Peyer's patch (tissue), 4 donors: Measurements from ENCODE around the gene USP40.

ENCODE experiments used
- CTCF ChIP-seq, 6 experiments: fragments of 450-650 bp in 4 of 6; fragments of 200-600 bp in 2 of 6; sonication (generic) in 1 of 6; IDR thresholded peaks; one replicate each; pipeline ENCODE4 v1.5.1; 2017 to 2019; ENCODE audit warnings: antibody characterized with exemption in 6 of 6, mild to moderate bottlenecking in 3 of 6, moderate library complexity in 1 of 6
- POLR2A ChIP-seq, 2 donors: fragments of 450-650 bp; IDR thresholded peaks; one replicate each; pipeline ENCODE4 v1.5.1; 2017; ENCODE audit warnings: antibody characterized with exemption in 2 of 2, mild to moderate bottlenecking in 2 of 2, moderate library complexity in 2 of 2

- TF ChIP-seq CTCF (IDR thresholded peaks at IDR 0.05) (no peak), POLR2A (IDR thresholded peaks at IDR 0.05) (no peak)
Observed at GRCh38 chr2:233468741-233469110, 97.9 kb downstream of the USP40 start.
